C1 segment of cervical spinal cord (tissue), 14 donors: ENCODE data around the gene VPS26A.
"Not testable (repeated sequence)": the region's sequence is repeated elsewhere in the genome, so short reads cannot be mapped to it uniquely, and the experiment has no call there.

Experiments used
- DNase-seq, 14 donors: peaks; one replicate each; lab custom pipeline; 2025; lab: John Stamatoyannopoulos, UW

VPS26A gene

DNA sequence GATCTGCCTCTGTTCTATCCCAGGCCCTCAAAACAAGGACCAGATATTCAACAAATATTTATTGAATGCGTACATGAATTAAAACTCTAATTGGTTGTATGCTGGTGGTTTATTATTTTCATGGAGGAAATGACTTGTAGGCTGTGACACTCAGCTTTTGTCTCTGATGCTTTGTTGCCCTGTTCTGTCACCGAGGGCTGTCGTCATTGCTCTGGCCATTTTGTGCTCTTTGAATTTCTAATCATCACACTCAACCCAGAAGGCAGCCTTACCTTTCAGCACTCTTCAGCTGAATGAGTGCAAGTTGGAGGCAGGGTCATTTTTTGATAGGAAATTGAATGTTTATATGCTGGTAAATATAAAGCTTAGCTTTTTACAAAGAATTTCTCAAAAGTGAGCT lies 21.5 kb upstream of the VPS26A start:
- no peak for DNase-seq

DNA sequence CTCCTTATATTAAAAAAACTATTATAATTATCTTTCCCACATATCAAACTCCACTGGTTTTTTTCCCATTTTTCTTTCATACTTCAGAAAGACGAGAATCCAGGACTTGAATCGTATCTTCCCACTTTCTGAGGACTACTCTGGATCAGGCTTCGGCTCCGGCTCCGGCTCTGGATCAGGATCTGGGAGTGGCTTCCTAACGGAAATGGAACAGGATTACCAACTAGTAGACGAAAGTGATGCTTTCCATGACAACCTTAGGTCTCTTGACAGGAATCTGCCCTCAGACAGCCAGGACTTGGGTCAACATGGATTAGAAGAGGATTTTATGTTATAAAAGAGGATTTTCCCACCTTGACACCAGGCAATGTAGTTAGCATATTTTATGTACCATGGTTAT lies 20.2 kb upstream of the VPS26A start:
- DNase-seq: no peak

DNA sequence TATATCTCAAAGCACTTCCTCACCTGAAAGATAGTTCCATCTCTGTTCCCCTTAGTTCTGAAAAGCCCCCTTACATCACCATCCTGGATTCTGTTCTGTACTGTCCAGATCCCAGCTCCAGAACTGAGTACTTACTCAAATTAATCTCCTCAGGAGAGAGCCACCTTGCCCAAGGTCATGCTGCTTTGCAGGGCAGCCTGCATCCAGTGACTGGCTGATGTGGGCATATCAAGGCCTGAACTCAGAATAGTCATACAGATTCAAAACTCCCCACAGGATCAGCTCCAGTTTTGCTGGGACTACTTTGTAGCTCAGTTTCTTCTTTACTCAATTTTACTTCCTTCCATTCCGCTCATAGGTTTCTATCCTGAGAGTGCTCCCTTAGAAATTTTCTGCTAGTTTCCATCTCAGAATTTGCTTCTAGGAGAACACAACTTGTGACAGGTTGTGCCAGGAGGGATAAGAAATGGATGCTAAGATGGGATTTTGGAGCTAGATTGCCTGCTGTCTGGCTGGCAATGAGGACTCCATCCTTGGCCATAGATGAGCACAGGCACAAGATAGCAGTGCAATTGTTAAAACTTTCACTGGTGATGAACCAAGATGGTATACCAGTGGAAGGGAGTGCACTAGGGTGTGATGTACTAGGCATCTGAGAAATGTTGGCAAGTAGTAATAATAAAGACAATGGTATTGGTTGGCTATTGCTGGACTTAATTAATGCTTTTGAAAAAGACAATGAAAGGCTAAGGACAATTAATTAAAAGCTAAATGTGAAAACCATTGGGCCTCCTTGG lies 18.8 kb upstream of the VPS26A start:
- no peak for DNase-seq

DNA sequence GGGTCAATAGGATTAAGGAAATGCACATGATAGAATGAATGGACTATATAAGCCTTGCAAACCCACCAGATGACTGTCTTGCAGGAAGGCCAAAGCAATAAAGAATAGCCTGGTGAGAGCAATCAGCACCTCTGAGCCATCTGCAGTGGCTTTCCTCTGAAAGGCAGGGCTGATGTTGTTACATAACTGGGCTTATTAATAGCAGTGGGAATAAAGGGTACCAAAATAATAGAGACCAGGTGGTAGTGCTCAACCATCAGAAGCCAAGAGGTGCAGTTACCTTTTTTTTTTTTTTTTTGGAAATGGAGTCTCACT lies 16.8 kb upstream of the VPS26A start:
- DNase-seq: no peak

- no peak for DNase-seq
Observed at GRCh38 chr10:69107699-69108098, 16.3 kb upstream of the VPS26A start.

DNA sequence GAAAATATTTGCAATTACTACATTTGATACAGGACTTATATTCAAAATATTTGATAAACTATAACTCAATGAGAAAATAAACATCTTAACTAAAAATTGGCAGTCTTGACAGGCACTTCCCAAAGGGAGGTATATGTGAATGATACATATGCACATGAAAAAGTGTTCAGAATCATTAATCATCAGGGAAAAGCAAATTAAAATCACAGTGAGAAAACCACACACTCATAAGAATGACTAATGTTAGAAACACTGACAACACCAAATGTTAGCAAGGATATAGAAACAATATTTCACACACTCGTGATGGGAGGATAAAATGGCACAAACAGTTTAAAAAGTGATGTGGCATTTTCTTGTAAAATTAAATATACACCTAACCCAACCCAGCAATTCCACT lies 4.1 kb upstream of the VPS26A start:
- no peak for DNase-seq

DNA sequence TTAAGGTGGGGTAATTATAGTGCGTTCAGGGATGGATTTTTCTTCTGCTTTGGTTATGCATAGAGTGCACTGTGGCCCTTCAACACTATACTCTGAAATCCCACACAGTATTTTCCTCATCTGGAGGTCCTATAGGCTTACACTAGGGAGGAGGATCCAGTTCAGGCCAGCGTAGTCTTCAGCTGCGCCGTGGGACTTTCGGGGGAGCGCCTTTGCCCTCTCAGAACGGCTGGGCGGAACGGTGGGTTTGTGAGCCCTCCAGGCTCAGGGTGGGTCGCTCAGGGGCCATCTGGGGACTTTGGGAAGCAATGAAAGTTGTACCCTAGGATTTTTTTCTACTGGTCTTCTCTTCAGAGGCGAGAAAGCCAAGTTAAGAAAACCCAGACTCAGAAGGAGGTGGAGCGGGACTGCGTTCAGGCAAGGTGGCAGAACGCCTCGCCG lies 652 bp upstream of the VPS26A start:
- peak in 1 of 14 donors; percentile 41 for DNase-seq

DNA sequence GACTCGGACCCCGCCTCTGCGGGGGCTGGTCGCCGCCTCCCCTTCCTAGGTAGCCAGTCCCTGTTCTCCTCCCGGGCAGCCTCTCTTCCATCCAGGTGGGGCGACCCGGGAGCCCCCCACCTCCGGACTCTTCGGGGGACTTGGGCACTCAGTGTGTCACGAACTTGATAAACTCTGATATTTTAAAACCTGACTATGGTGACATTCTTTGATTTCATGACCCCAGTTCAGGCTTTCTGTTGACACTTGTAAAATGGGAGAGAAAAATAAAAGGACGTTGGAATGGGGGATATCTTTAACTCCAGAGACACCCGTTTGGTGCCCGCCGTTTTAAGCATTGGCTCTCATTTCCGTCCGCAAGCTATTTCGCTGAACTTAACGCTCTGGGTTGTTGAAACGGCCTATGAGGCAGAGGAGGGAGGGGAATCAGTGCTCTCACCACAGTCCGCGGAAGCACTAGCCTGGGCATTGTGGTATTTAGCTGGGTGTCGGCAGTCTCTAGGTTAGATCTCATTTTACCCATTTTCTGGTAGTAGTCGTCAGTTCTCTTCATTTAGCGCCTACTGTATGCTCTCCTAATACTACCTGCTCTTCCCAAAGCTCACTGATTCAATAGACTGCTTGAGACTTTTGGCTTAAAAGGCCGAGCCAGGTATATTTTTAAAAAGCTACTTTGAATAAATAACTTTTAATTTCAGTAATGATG lies 738 bp downstream of the VPS26A start:
- DNase-seq: peak in 8 of 14 donors; percentile 17 to 55 (median 33)

GRCh38 chr10:69125554-69125953 lies 1.6 kb downstream of the VPS26A start:
- no peak for DNase-seq

DNA sequence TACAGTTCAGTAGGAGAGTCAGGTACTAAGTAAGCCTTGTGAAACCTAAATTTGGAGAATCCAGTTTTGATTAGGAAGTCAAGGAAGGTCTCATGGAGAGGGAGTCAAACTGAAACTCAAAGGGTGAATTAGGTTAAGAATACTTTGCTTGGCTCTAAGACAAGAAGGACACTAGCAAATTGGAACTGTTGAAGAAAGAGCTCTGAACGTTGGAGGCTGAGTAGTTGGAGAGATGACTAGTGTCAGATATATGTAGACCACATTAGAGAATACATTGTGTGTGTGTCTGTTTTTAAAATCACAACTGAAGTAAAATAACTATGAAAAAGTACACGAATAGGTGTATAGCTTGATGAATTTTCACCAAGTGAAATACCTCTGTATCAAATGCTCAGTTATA lies 6.3 kb downstream of the VPS26A start:
- no peak for DNase-seq

GRCh38 chr10:69139961-69140360 lies 16.0 kb downstream of the VPS26A start:
- no peak for DNase-seq

GRCh38 chr10:69141304-69141703 lies 17.3 kb downstream of the VPS26A start:
- DNase-seq: no peak

- not testable (repeated sequence) for DNase-seq
Observed at GRCh38 chr10:69142074-69142473, 18.1 kb downstream of the VPS26A start.

DNA sequence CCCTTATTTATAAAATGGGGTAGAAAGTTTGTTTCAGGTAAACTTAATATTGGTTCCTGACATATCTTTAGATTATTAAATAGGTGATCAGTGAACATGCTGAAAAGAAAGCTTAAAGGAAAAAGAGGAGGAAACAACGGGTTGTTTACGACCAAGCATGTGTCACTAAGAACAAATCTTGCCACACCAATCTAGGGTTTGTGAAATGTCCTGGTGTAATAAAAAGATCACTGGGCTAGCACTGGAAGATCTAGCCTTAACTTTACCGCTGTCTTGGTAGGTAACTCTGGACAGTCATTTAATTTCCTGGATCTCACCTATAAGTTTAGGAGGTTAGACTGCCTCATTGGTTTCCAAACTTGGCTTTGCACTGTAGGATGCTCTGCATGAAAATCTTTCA lies 19.0 kb downstream of the VPS26A start:
- DNase-seq: no peak

GRCh38 chr10:69145329-69145728 lies 21.4 kb downstream of the VPS26A start:
- DNase-seq: no peak

DNA sequence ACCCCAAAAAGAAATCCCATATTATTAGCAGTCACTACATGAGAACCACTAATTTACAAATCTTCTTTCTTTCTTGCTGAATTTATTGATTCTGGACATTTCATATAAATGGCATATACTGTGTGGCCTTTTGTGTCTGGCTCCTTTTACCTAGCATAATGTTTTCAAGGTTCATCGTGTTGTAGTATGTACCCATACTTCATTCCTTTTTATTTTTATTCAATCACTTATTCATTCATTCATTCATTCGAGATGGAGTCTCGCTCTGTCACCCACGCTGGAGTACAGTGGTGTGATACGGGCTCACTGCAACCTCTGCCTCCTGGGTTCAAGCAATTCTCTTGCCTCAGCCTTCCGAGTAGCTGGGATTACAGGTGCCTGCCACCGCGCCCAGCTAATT lies 21.9 kb downstream of the VPS26A start:
- no peak for DNase-seq

- no peak for DNase-seq
Observed at GRCh38 chr10:69146759-69147158, 22.8 kb downstream of the VPS26A start.

DNA sequence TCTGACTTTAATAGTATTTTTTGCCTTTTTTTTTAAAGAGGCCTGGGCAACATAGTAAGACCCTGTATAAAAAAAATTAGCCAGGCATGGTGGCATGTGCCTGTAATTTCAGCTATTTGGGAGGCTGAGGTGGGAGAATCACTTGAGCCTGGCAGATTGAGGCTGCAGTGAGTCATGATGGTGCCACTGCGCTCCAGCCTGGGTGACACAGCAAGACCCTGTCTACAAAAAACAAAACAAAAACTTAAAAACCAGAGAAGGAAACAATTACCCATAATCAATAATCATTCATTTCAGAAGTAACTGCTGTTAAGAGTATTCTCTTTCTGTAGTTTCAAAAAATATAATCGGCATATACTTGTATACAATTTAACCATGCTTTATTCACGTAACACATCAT lies 28.0 kb downstream of the VPS26A start:
- no peak for DNase-seq

- DNase-seq: no peak
Observed at GRCh38 chr10:69153227-69153626, 29.2 kb downstream of the VPS26A start.

- no peak for DNase-seq
Observed at GRCh38 chr10:69160809-69161241, 36.8 kb downstream of the VPS26A start.

DNA sequence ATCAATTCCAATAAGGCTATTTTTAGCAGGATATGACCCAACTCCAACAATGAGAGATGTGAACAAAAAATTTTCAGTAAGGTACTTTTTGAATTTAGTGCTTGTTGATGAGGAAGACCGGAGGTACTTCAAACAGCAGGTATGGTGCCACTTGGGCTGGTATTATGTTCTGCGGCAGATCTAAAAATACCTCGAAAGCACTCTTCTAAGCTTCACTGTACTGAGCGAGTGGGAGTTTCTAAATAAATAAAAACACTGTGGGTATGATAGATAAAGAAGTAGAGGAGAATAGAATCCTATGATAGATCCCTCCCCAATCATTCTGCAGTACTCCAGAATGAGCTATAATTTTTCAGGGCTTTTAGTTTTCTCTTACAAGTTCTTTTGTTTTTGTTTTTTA lies 44.5 kb downstream of the VPS26A start:
- DNase-seq: no peak

- no peak for DNase-seq
Observed at GRCh38 chr10:69172241-69172982, 48.4 kb downstream of the VPS26A start.

- not testable (repeated sequence) for DNase-seq
Observed at GRCh38 chr10:69175326-69175725, 51.3 kb downstream of the VPS26A start.
